Measurements from ENCODE around the gene PGS1. TPM values are rescaled to one million over a fixed set of nuclear protein-coding genes. Genes with fewer than 3 reads are reported as not detected.

The PGS1 gene
- total RNA-seq, 1 donor from 2014 or later: 19.8 TPM

GRCh38 chr17:78423961-78424675 lies 45.7 kb downstream of the PGS1 start:
- no peak for DNase-seq (ENCODE audit: low read depth in 2 of 2)

- DNase-seq (ENCODE audit: low read depth in 2 of 2): no peak
Measured at GRCh38 chr17:78425429-78425828, 47.0 kb downstream of the PGS1 start.

- no peak for DNase-seq (ENCODE audit: low read depth in 2 of 2)
Measured at GRCh38 chr17:78426293-78426879, 47.9 kb downstream of the PGS1 start.

GRCh38 chr17:78427140-78427539 lies 48.7 kb downstream of the PGS1 start:
- no peak for DNase-seq (ENCODE audit: low read depth in 2 of 2)

- no peak for DNase-seq (ENCODE audit: low read depth in 2 of 2)
Measured at GRCh38 chr17:78428025-78428575, 49.7 kb downstream of the PGS1 start.

GRCh38 chr17:78428836-78429617 lies 50.6 kb downstream of the PGS1 start:
- DNase-seq (ENCODE audit: low read depth in 2 of 2): no peak

- no peak for DNase-seq (ENCODE audit: low read depth in 2 of 2)
Measured at GRCh38 chr17:78429618-78429995, 51.2 kb downstream of the PGS1 start.

- peak in 1 of 2 donors; percentile 53 for DNase-seq (ENCODE audit: low read depth in 2 of 2)
Measured at GRCh38 chr17:78430892-78431691, 52.6 kb downstream of the PGS1 start.

GRCh38 chr17:78431692-78431958 lies 53.2 kb downstream of the PGS1 start:
- DNase-seq (ENCODE audit: low read depth in 2 of 2): no peak

GRCh38 chr17:78432226-78433012 lies 54.0 kb downstream of the PGS1 start:
- DNase-seq (ENCODE audit: low read depth in 2 of 2): no peak

GRCh38 chr17:78433013-78433727 lies 54.7 kb downstream of the PGS1 start:
- DNase-seq (ENCODE audit: low read depth in 2 of 2): no peak

- no peak for DNase-seq (ENCODE audit: low read depth in 2 of 2)
Measured at GRCh38 chr17:78433780-78434335, 55.4 kb downstream of the PGS1 start.

- no peak for DNase-seq (ENCODE audit: low read depth in 2 of 2)
Measured at GRCh38 chr17:78434455-78435329, 56.2 kb downstream of the PGS1 start.

GRCh38 chr17:78435330-78436005 lies 57.0 kb downstream of the PGS1 start:
- DNase-seq (ENCODE audit: low read depth in 2 of 2): no peak

GRCh38 chr17:78437508-78438169 lies 59.2 kb downstream of the PGS1 start:
- DNase-seq (ENCODE audit: low read depth in 2 of 2): no peak

GRCh38 chr17:78438271-78438691 lies 59.8 kb downstream of the PGS1 start:
- DNase-seq (ENCODE audit: low read depth in 2 of 2): no peak

- peak in 1 of 2 donors; percentile 83 for DNase-seq (ENCODE audit: low read depth in 2 of 2)
Measured at GRCh38 chr17:78438694-78439325, 60.4 kb downstream of the PGS1 start.
